Stimulated activated memory B cell treated with anti-CD40 and anti-IgM and Interleukin-4, amounts not matched to agents 10 μg/mL and 1 μg/mL and 100 μg/mL, for 72 hours (primary cell): Measurements from ENCODE around the gene ALPK1.
"Not testable (repeated sequence)": the region's sequence is repeated elsewhere in the genome, so short reads cannot be mapped to it uniquely, and the experiment has no call there.

ENCODE experiments used
- ATAC-seq: fragments of 150-1000 bp; cut with Tn5 transposase; 2 replicates; pipeline ENCODE4 v1.10.0; 2021
- H3K27ac Mint-ChIP-seq: one replicate; pipeline ENCODE4 v1.8.0; 2022; ENCODE audit warnings: mild to moderate bottlenecking, mixed read lengths
- H3K27me3 Mint-ChIP-seq: one replicate; pipeline ENCODE4 v1.8.0; 2022; ENCODE audit warnings: mixed read lengths
- H3K36me3 Mint-ChIP-seq: one replicate; pipeline ENCODE4 v1.8.0; 2022; ENCODE audit warnings: mixed read lengths
- H3K4me1 Mint-ChIP-seq: one replicate; pipeline ENCODE4 v1.8.0; 2022; ENCODE audit warnings: mixed read lengths
- H3K4me3 Mint-ChIP-seq: one replicate; pipeline ENCODE4 v1.8.0; 2022; ENCODE audit warnings: mild to moderate bottlenecking, moderate library complexity, mixed read lengths
- H3K9me3 Mint-ChIP-seq: one replicate; pipeline ENCODE4 v1.8.0; 2022; ENCODE audit warnings: mixed read lengths

Gene ALPK1

DNA sequence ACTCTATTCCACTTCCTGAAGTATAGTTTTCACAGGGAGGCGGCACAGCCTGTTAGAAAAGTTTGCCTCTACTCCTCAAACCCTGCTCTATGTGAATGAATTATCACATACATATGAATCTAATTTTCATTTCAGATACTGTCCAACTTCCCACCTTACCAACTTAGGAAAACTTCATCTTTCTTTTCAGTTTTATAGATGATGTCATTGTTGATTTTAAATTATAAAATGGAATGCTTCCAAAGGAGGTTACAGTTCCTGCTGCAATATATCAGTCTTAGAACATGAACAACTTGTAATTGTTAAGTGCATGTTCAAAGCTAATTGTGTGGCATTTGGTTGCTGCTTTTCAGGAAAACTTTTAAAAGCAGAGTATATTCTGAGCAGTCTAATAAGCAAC, 126.4 kb downstream of the ALPK1 start:
- no peak overlapping the region for H3K4me3 Mint-ChIP-seq
- no peaks in the 10 kb centered on the region for H3K27me3 Mint-ChIP-seq
- no peak overlapping the region for H3K27ac Mint-ChIP-seq
- peaks cover 47% of the 10 kb centered on the region for H3K36me3 Mint-ChIP-seq
- H3K4me1 Mint-ChIP-seq = no peaks in the 10 kb centered on the region
- ATAC-seq = no peak
- H3K9me3 Mint-ChIP-seq = no peaks in the 10 kb centered on the region

- Mint-ChIP-seq H3K27me3 (no peaks in the 10 kb centered on the region), H3K9me3 (no peaks in the 10 kb centered on the region), H3K36me3 (peaks cover 55% of the 10 kb centered on the region), H3K4me3 (no peak overlapping the region), H3K27ac (no peak overlapping the region), H3K4me1 (no peaks in the 10 kb centered on the region)
- no peak for ATAC-seq
These were observed 128.7 kb downstream of the ALPK1 start for GRCh38 chr4:112425823-112426222.

DNA sequence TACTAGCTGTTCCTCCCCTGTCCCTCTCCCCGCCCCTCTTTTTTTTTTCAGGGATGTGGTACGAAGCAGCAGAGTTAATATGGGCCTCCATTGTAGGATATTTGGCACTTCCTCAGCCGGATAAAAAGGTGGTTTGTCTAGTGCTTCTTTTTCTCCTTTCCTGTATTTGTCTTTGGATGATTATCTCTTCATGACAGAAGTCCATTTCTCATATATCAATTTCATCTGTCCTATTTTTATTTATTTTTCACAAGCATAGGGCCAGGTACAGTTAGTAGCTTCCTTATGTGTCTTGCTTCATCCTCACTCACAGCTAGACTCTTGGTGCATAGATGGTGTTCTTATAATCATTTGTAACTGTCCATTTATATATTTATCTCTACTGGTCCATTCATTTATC, 129.2 kb downstream of the ALPK1 start:
- no peak for ATAC-seq
- peaks cover 58% of the 10 kb centered on the region for H3K36me3 Mint-ChIP-seq
- H3K4me1 Mint-ChIP-seq = no peaks in the 10 kb centered on the region
- no peak overlapping the region for H3K4me3 Mint-ChIP-seq
- H3K9me3 Mint-ChIP-seq = no peaks in the 10 kb centered on the region
- H3K27ac Mint-ChIP-seq = no peak overlapping the region
- no peaks in the 10 kb centered on the region for H3K27me3 Mint-ChIP-seq

DNA sequence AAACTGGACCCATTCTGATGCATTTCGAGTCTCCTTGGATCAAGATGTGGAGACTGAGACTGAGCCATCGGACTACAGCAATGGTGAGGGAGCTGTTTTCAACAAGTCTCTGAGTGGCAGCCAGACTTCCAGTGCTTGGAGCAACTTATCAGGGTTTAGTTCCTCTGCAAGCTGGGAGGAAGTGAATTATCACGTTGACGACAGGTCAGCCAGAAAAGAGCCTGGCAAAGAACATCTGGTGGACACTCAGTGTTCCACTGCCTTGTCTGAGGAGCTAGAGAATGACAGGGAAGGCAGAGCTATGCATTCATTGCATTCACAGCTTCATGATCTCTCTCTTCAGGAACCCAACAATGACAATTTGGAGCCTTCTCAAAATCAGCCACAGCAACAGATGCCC, 134.0 kb downstream of the ALPK1 start:
- ATAC-seq = no peak
- Mint-ChIP-seq H3K36me3 (peaks cover 45% of the 10 kb centered on the region), H3K4me3 (no peak overlapping the region), H3K9me3 (no peaks in the 10 kb centered on the region), H3K4me1 (no peaks in the 10 kb centered on the region), H3K27me3 (no peaks in the 10 kb centered on the region), H3K27ac (no peak overlapping the region)

DNA sequence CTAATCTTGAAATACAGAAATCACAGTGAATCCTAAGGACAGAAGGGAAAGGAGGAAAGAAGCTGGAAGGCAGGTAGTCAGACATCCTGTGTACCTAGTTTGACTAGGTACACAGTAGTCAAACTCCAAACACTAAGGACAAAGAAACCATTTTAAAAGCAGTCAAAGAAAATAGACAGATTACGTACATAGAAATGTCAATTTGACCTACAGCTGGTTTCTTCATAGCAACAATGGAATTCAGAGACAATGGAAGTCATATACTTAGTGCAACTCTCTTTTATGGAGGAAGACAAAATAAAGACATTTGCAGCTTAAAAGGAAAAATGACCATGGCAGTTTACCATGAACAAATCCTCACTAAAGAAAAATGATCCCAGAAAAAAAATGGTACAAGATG, 139.8 kb downstream of the ALPK1 start:
- peaks cover 55% of the 10 kb centered on the region for H3K36me3 Mint-ChIP-seq
- ATAC-seq = no peak
- H3K27ac Mint-ChIP-seq = no peak overlapping the region
- H3K4me1 Mint-ChIP-seq = no peaks in the 10 kb centered on the region
- H3K4me3 Mint-ChIP-seq = no peak overlapping the region
- H3K27me3 Mint-ChIP-seq = no peaks in the 10 kb centered on the region
- H3K9me3 Mint-ChIP-seq = no peaks in the 10 kb centered on the region

DNA sequence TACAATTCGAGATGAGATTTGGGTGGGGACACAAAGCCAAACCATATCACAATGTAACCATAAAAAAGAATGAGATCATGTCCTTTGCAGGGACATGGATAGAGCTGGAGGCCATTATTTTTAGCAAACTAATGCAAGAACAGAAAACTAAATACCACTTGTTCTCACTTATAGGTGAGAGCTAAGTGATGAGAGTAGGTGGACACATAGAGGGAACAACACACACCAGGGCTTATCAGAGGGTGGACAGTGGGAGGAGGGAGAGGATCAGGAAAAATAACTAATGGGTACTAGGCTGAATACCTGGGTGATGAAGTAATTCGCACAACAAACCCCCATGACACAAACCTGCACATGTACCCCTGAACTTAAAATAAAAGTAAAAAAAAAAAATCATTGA, 145.1 kb downstream of the ALPK1 start:
- not testable (repeated sequence) for H3K27ac Mint-ChIP-seq, H3K4me1 Mint-ChIP-seq, H3K4me3 Mint-ChIP-seq, H3K27me3 Mint-ChIP-seq, ATAC-seq
- H3K9me3 Mint-ChIP-seq = peaks cover 24% of the 10 kb centered on the region
- H3K36me3 Mint-ChIP-seq = peaks cover 82% of the 10 kb centered on the region

- H3K4me3 Mint-ChIP-seq = no peak overlapping the region
- peaks cover 30% of the 10 kb centered on the region for H3K36me3 Mint-ChIP-seq
- H3K9me3 Mint-ChIP-seq = peaks cover 18% of the 10 kb centered on the region
- no peak overlapping the region for H3K27ac Mint-ChIP-seq
- no peaks in the 10 kb centered on the region for H3K4me1 Mint-ChIP-seq
- H3K27me3 Mint-ChIP-seq = no peaks in the 10 kb centered on the region
- ATAC-seq = no peak
These were observed 151.3 kb downstream of the ALPK1 start for GRCh38 chr4:112448306-112449132.

DNA sequence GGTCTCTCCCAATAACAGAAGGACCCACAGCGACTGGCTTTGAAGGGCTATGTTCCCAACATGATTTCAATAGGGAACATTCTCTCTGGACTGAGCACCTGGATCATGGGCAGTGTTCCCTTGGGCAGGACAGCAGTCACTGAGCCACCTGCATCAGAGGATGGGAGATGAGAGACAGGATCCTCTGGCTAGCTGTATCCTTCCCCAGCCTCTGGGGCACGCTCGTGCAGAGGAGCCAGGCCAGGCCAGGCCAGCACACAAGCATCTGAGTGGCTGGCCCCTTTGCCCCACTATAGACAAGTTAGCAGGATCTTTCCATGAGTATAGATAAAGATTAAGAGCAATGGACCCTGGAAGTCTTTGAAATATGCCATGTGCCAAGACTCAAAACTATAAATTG, 152.5 kb downstream of the ALPK1 start:
- Mint-ChIP-seq H3K27me3 (no peaks in the 10 kb centered on the region), H3K36me3 (peaks cover 18% of the 10 kb centered on the region), H3K9me3 (peaks cover 12% of the 10 kb centered on the region), H3K4me3 (no peak overlapping the region), H3K27ac (no peak overlapping the region), H3K4me1 (no peaks in the 10 kb centered on the region)
- ATAC-seq = no peak

DNA sequence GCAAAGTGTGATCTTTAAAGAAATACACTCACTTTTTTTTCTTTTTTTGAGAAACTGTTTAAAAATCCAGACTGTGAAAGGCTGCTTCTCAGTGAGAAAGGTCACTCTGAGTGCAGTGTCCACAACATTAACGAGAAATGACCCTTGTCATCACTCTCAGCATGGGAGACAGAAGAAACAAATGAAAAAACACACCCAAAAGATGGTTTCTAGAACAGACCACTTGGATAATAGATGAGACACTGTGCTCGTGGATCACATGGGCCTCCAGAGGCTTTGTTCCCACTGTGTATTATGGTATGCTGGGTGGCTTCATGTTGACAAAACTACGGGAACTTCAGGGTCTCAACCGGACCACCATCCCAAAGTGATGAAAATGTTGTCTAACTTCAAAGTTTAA, 153.9 kb downstream of the ALPK1 start:
- Mint-ChIP-seq H3K4me3 (no peak overlapping the region), H3K36me3 (peaks cover 7% of the 10 kb centered on the region), H3K27me3 (no peaks in the 10 kb centered on the region), H3K9me3 (peaks cover 4% of the 10 kb centered on the region), H3K4me1 (no peaks in the 10 kb centered on the region), H3K27ac (no peak overlapping the region)
- ATAC-seq = no peak

DNA sequence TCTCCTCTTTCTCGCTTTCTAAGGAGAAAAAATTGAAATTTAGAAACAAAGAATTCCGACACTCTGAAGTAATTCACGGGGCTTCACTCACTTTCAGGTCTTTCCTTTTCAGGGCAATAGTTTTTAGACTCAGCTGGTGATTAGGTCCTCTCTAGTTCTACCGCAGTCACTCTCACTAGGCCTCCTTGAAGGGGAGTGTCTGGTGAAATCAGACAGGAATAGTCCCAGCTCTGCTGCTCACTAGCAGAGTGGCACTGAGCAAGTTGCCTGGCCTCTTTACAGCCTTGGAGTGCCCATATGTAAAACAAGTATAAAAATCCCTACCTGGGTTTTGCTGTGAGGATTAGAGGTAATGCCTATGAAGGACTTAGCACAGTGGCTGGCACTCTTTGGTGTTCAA, 154.7 kb downstream of the ALPK1 start:
- Mint-ChIP-seq H3K4me3 (no peak overlapping the region), H3K27ac (no peak overlapping the region)

DNA sequence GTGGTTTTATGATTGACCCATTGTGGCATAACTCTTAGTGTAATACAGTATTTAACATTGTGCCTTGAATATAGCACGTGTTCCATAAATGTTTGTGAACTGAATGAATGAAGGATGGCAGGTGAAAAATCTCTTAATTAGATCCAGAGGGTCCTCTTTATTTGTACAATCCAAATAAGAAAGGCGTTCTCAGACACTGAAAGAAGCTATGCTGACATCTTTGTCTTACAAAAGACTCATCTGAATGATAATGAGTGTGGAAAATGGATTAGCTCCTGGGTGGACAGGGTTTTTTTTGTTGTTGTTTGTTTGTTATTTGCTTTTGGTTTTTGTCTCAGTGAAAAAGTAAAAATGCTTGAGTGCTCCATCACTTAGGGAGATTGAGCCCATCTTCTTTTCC, 156.2 kb downstream of the ALPK1 start:
- Mint-ChIP-seq H3K27me3 (peaks cover 8% of the 10 kb centered on the region), H3K36me3 (no peaks in the 10 kb centered on the region), H3K9me3 (peaks cover 10% of the 10 kb centered on the region), H3K4me1 (no peaks in the 10 kb centered on the region), H3K4me3 (no peak overlapping the region), H3K27ac (no peak overlapping the region)
- no peak for ATAC-seq

More for the DNA sequence above, 154.7 kb downstream of the ALPK1 start:
- H3K36me3 Mint-ChIP-seq = peaks cover under 1% of the 10 kb centered on the region
- peaks cover 3% of the 10 kb centered on the region for H3K27me3 Mint-ChIP-seq
- ATAC-seq = no peak
- no peaks in the 10 kb centered on the region for H3K4me1 Mint-ChIP-seq
- H3K9me3 Mint-ChIP-seq = peaks cover under 1% of the 10 kb centered on the region

DNA sequence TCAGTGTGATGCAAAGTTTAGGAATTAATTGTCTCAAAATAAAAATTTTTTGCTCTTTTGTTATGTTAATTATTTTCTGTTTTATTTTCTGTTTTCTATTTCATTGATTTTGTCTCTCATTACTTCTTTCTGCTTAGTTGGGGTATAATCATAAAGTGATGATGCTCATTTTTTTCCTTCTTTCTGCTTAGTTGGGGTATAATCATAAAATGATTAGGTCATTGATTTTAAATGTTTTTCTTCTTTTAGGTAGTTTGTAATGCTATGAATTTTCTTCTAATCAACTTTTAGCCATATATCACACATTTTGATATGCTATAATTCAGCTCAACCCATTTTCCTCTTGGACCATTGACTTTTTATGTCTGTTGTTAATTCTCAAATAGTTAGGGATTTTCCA, 175.1 kb downstream of the ALPK1 start:
- Mint-ChIP-seq H3K27me3 (no peaks in the 10 kb centered on the region), H3K27ac (no peak overlapping the region), H3K36me3 (no peaks in the 10 kb centered on the region), H3K4me3 (no peak overlapping the region), H3K9me3 (peaks cover 4% of the 10 kb centered on the region), H3K4me1 (no peaks in the 10 kb centered on the region)
- no peak for ATAC-seq

- Mint-ChIP-seq H3K4me1 (no peaks in the 10 kb centered on the region), H3K4me3 (no peak overlapping the region), H3K9me3 (peaks cover 5% of the 10 kb centered on the region), H3K36me3 (peaks cover under 1% of the 10 kb centered on the region), H3K27me3 (peaks cover 6% of the 10 kb centered on the region), H3K27ac (no peak overlapping the region)
- no peak for ATAC-seq
These were observed 176.8 kb downstream of the ALPK1 start for GRCh38 chr4:112473985-112474384.

- Mint-ChIP-seq H3K36me3 (peaks cover 8% of the 10 kb centered on the region), H3K27ac (no peak overlapping the region), H3K4me3 (no peak overlapping the region), H3K4me1 (no peaks in the 10 kb centered on the region), H3K27me3 (peaks cover 16% of the 10 kb centered on the region), H3K9me3 (peaks cover 17% of the 10 kb centered on the region)
- no peak for ATAC-seq
These were observed 188.8 kb downstream of the ALPK1 start for GRCh38 chr4:112485930-112486329.

GRCh38 chr4:112490808-112491207, 193.6 kb downstream of the ALPK1 start:
- peaks cover 15% of the 10 kb centered on the region for H3K9me3 Mint-ChIP-seq
- H3K4me3 Mint-ChIP-seq, H3K36me3 Mint-ChIP-seq, H3K27ac Mint-ChIP-seq, H3K4me1 Mint-ChIP-seq, ATAC-seq: not testable (repeated sequence)
- H3K27me3 Mint-ChIP-seq = peaks cover 15% of the 10 kb centered on the region
